Activated CD4-positive, alpha-beta T cell treated with anti-CD3 and anti-CD28 coated beads for 36 hours (primary cell): ENCODE results near the gene OTUB1. TPM values are rescaled to one million over a fixed set of nuclear protein-coding genes. Genes with fewer than 3 reads are reported as not detected.
A peak's percentile ranks its signal among the peaks of the same experiment; 100 is the strongest.

Source experiments
- ATAC-seq: fragments of 200-7000 bp; cut with Tn5 transposase; one replicate; pipeline ENCODE4 v1.10.0; 2021; ENCODE audit warnings: mild to moderate bottlenecking, moderate library complexity
- CTCF ChIA-PET: fragments of 350-600 bp; sonication (Branson Sonifier 250); formaldehyde crosslinking; loops from one replicate; lab custom pipeline; 2021; ENCODE audit warnings: antibody characterized with exemption; lab: Charles Lee
- POLR2A ChIA-PET: fragments of 350-600 bp; sonication (Branson Sonifier 250); formaldehyde crosslinking; loops from one replicate; lab custom pipeline; 2021; ENCODE audit warnings: antibody characterized with exemption, inconsistent platforms; lab: Charles Lee
- DNase-seq: peaks from one replicate; pipeline ENCODE4 v3.0.0-alpha.2; 2020
- H3K27ac Mint-ChIP-seq: one replicate; pipeline ENCODE4 v1.8.0; 2021; ENCODE audit warnings: mixed read lengths
- H3K27me3 Mint-ChIP-seq: one replicate; pipeline ENCODE4 v1.8.0; 2021; ENCODE audit warnings: mixed read lengths
- H3K36me3 Mint-ChIP-seq: one replicate; pipeline ENCODE4 v1.8.0; 2021; ENCODE audit warnings: low read depth, mixed read lengths
- H3K4me1 Mint-ChIP-seq: one replicate; pipeline ENCODE4 v1.8.0; 2021; ENCODE audit warnings: mixed read lengths
- H3K4me3 Mint-ChIP-seq: one replicate; pipeline ENCODE4 v1.8.0; 2021; ENCODE audit warnings: mild to moderate bottlenecking, moderate library complexity, mixed read lengths
- H3K9me3 Mint-ChIP-seq: one replicate; pipeline ENCODE4 v1.8.0; 2021; ENCODE audit warnings: low read depth, mixed read lengths
- intact Hi-C, 2 experiments: fragments of 100-400 bp; cut with DNase I in 1 of 2; cut with micrococcal nuclease in 1 of 2; formaldehyde crosslinking; loops; one replicate each; pipeline versions ENCODE4 v1.14.2 to v1.15.1; 2022 to 2024; cut with DNase I, micrococcal nuclease
- total RNA-seq, 2 experiments: library from RNA; stranded (reverse); gene quantifications; one replicate each; pipeline ENCODE4 v1.2.3, GENCODE V29; 2021

OTUB1 gene
- total RNA-seq, 2 experiments from 2014 or later = 77.4 to 86.1 TPM

- Mint-ChIP-seq H3K4me1 (peaks cover 6% of the 10 kb centered on the region), H3K27me3 (peaks cover 25% of the 10 kb centered on the region), H3K27ac (no peak overlapping the region), H3K4me3 (no peak overlapping the region), H3K36me3 (peaks cover 6% of the 10 kb centered on the region), H3K9me3 (peaks cover 12% of the 10 kb centered on the region)
- ATAC-seq (no peak), DNase-seq (no peak)
- ChIA-PET POLR2A (interaction anchor here (0.6 kb wide), 1 partner anchor 60 kb away, joined by 3 read pairs; no protein-coding TSS in a partner anchor), CTCF (interaction anchor here (0.6 to 1.7 kb wide), 2 partner anchors 21 to 143 kb away, joined by 3 to 5 read pairs; no protein-coding TSS in a partner anchor)
- intact Hi-C loops = no loop called here
Observed at GRCh38 chr11:64007160-64007628, 21.0 kb downstream of the OTUB1 start.

- Mint-ChIP-seq H3K27ac (no peak overlapping the region), H3K4me1 (peaks cover 6% of the 10 kb centered on the region), H3K9me3 (peaks cover 12% of the 10 kb centered on the region), H3K36me3 (peaks cover 6% of the 10 kb centered on the region), H3K4me3 (no peak overlapping the region), H3K27me3 (peaks cover 25% of the 10 kb centered on the region)
- CTCF ChIA-PET = interaction anchor here (0.6 to 1.7 kb wide), 3 partner anchors 20 to 145 kb away, joined by 3 to 5 read pairs (median 3); no protein-coding TSS in a partner anchor
- peak; percentile 23 for DNase-seq
- POLR2A ChIA-PET = interaction anchor here (0.6 kb wide), 1 partner anchor 60 kb away, joined by 3 read pairs; no protein-coding TSS in a partner anchor
- ATAC-seq = peak; percentile 33
- intact Hi-C loops = no loop called here
Observed at GRCh38 chr11:64007629-64008282, 21.5 kb downstream of the OTUB1 start.

GRCh38 chr11:64008283-64008913 is 22.2 kb downstream of the OTUB1 start:
- intact Hi-C loops = no loop called here
- H3K4me1 Mint-ChIP-seq = peaks cover 6% of the 10 kb centered on the region
- H3K36me3 Mint-ChIP-seq = peaks cover 6% of the 10 kb centered on the region
- H3K9me3 Mint-ChIP-seq = peaks cover 12% of the 10 kb centered on the region
- DNase-seq (no peak), ATAC-seq (no peak)
- H3K27ac Mint-ChIP-seq = no peak overlapping the region
- H3K27me3 Mint-ChIP-seq = peaks cover 25% of the 10 kb centered on the region
- POLR2A ChIA-PET = no interaction called here
- no peak overlapping the region for H3K4me3 Mint-ChIP-seq
- CTCF ChIA-PET = interaction anchor here (1.0 to 1.2 kb wide), 2 partner anchors 7 to 145 kb away, joined by 3 to 4 read pairs; no protein-coding TSS in a partner anchor

- Mint-ChIP-seq H3K4me3 (no peak overlapping the region), H3K4me1 (peaks cover 6% of the 10 kb centered on the region), H3K27ac (no peak overlapping the region), H3K36me3 (peaks cover 6% of the 10 kb centered on the region), H3K9me3 (peaks cover 12% of the 10 kb centered on the region), H3K27me3 (peaks cover 25% of the 10 kb centered on the region)
- intact Hi-C loops = no loop called here
- POLR2A ChIA-PET = no interaction called here
- DNase-seq = no peak
- CTCF ChIA-PET = interaction anchor here (1.2 kb wide), 1 partner anchor 8 kb away, joined by 4 read pairs; no protein-coding TSS in a partner anchor
- ATAC-seq = no peak
Observed at GRCh38 chr11:64008914-64009633, 22.8 kb downstream of the OTUB1 start.

GRCh38 chr11:64009710-64010109 is 23.5 kb downstream of the OTUB1 start:
- H3K27ac Mint-ChIP-seq = no peak overlapping the region
- peaks cover 25% of the 10 kb centered on the region for H3K27me3 Mint-ChIP-seq
- no peak for DNase-seq
- peaks cover 6% of the 10 kb centered on the region for H3K4me1 Mint-ChIP-seq
- no peak overlapping the region for H3K4me3 Mint-ChIP-seq
- no peak for ATAC-seq
- H3K36me3 Mint-ChIP-seq = peaks cover 6% of the 10 kb centered on the region
- H3K9me3 Mint-ChIP-seq = peaks cover 12% of the 10 kb centered on the region
- ChIA-PET CTCF (no interaction called here), POLR2A (no interaction called here)
- intact Hi-C loops = no loop called here

GRCh38 chr11:64010783-64011182 is 24.5 kb downstream of the OTUB1 start:
- Mint-ChIP-seq H3K27ac (no peak overlapping the region), H3K4me1 (peaks cover 6% of the 10 kb centered on the region), H3K4me3 (no peak overlapping the region), H3K36me3 (peaks cover 6% of the 10 kb centered on the region), H3K27me3 (peaks cover 25% of the 10 kb centered on the region), H3K9me3 (peaks cover 12% of the 10 kb centered on the region)
- ChIA-PET CTCF (no interaction called here), POLR2A (no interaction called here)
- no peak for ATAC-seq
- no peak for DNase-seq
- intact Hi-C loops = no loop called here

GRCh38 chr11:64011371-64011770 is 25.1 kb downstream of the OTUB1 start:
- Mint-ChIP-seq H3K9me3 (peaks cover 12% of the 10 kb centered on the region), H3K4me3 (no peak overlapping the region), H3K4me1 (peaks cover 6% of the 10 kb centered on the region), H3K36me3 (peaks cover 6% of the 10 kb centered on the region), H3K27ac (no peak overlapping the region), H3K27me3 (peaks cover 22% of the 10 kb centered on the region)
- DNase-seq = no peak
- ATAC-seq = no peak
- ChIA-PET CTCF (no interaction called here), POLR2A (no interaction called here)
- intact Hi-C loops = no loop called here

- Mint-ChIP-seq H3K4me1 (no peaks in the 10 kb centered on the region), H3K27ac (no peak overlapping the region), H3K4me3 (no peak overlapping the region), H3K9me3 (peaks cover 12% of the 10 kb centered on the region), H3K36me3 (peaks cover 6% of the 10 kb centered on the region), H3K27me3 (peaks cover 8% of the 10 kb centered on the region)
- CTCF ChIA-PET = interaction anchor here (0.6 kb wide), 1 partner anchor 45 kb away, joined by 3 read pairs; no protein-coding TSS in a partner anchor
- no peak for ATAC-seq
- POLR2A ChIA-PET = no interaction called here
- intact Hi-C loops = no loop called here
- DNase-seq = no peak
Observed at GRCh38 chr11:64013141-64013896, 27.1 kb downstream of the OTUB1 start.

GRCh38 chr11:64014356-64014755 is 28.1 kb downstream of the OTUB1 start:
- Mint-ChIP-seq H3K9me3 (peaks cover 12% of the 10 kb centered on the region), H3K4me3 (no peak overlapping the region), H3K27ac (no peak overlapping the region), H3K36me3 (peaks cover 6% of the 10 kb centered on the region), H3K4me1 (no peaks in the 10 kb centered on the region), H3K27me3 (peaks cover 2% of the 10 kb centered on the region)
- CTCF ChIA-PET = interaction anchor here (0.6 to 1.3 kb wide), 4 partner anchors 13 to 452 kb away, joined by 3 to 4 read pairs (median 3); no protein-coding TSS in a partner anchor
- intact Hi-C loops = no loop called here
- DNase-seq (no peak), ATAC-seq (no peak)
- POLR2A ChIA-PET = no interaction called here

GRCh38 chr11:64015510-64015909 is 29.3 kb downstream of the OTUB1 start:
- H3K27me3 Mint-ChIP-seq = no peaks in the 10 kb centered on the region
- ChIA-PET POLR2A (no interaction called here), CTCF (interaction anchor here (1.0 to 2.4 kb wide), 4 partner anchors 14 to 99 kb away, joined by 3 to 10 read pairs (median 4); partner anchors contain the start of gene OTUB1)
- no peaks in the 10 kb centered on the region for H3K4me1 Mint-ChIP-seq
- peaks cover 7% of the 10 kb centered on the region for H3K9me3 Mint-ChIP-seq
- intact Hi-C loops = no loop called here
- H3K36me3 Mint-ChIP-seq = peaks cover 4% of the 10 kb centered on the region
- H3K27ac Mint-ChIP-seq = no peak overlapping the region
- DNase-seq (no peak), ATAC-seq (no peak)
- H3K4me3 Mint-ChIP-seq = no peak overlapping the region
